Fibroblast of lung (primary cell): ENCODE measurements around the gene CACFD1.

ENCODE experiments used
- CTCF ChIP-seq, 2 donors: IDR thresholded peaks in 1 of 2; conservative IDR thresholded peaks in 1 of 2; 1 replicate in 1 of 2; 2 replicates in 1 of 2; pipeline ENCODE4 v1.5.1; 2011 to 2012; ENCODE audit warnings: low read length in 2 of 2, control low read depth in 1 of 2, inconsistent platforms in 1 of 2, low read depth in 1 of 2, mild to moderate bottlenecking in 1 of 2
- EZH2 ChIP-seq: IDR thresholded peaks from 2 replicates; pipeline ENCODE4 v1.5.1; 2012; ENCODE audit warnings: low read length, control low read depth, mild to moderate bottlenecking; ENCODE audit errors: missing control alignments

- no peak for TF ChIP-seq CTCF (conservative IDR thresholded peaks at IDR 0.05 in 1 of 2, IDR thresholded peaks at IDR 0.05 in 1 of 2; ENCODE audit: low read depth in 1 of 2, low read length in 2 of 2)
- TF ChIP-seq EZH2 = no peak
Observed at GRCh38 chr9:133425049-133425632, 34.6 kb upstream of the CACFD1 start.
